Stimulated activated naive CD4-positive, alpha-beta T cell (primary cell): Measurements from ENCODE around the gene ZNF93.
"Not testable (repeated sequence)": the region's sequence is repeated elsewhere in the genome, so short reads cannot be mapped to it uniquely, and the experiment has no call there.

Experiments
- DNase-seq, 6 experiments: peaks; one replicate each; lab custom pipeline; 2025; lab: John Stamatoyannopoulos, UW

The ZNF93 gene

GRCh38 chr19:19937403-19937802 is 36.7 kb downstream of the ZNF93 start:
- DNase-seq, result no peak

GRCh38 chr19:19938449-19938848 is 37.7 kb downstream of the ZNF93 start:
- DNase-seq, result no peak

- DNase-seq, result no peak
Measured at GRCh38 chr19:19943848-19944582, 43.3 kb downstream of the ZNF93 start.

- no peak for DNase-seq
Measured at GRCh38 chr19:19944583-19944880, 43.8 kb downstream of the ZNF93 start.

- DNase-seq, result no peak
Measured at GRCh38 chr19:19946226-19946625, 45.5 kb downstream of the ZNF93 start.

- DNase-seq, result no peak
Measured at GRCh38 chr19:19948800-19949199, 48.1 kb downstream of the ZNF93 start.

- DNase-seq, result no peak
Measured at GRCh38 chr19:19955208-19955607, 54.5 kb downstream of the ZNF93 start.

GRCh38 chr19:19956434-19957075 is 55.8 kb downstream of the ZNF93 start:
- DNase-seq, result no peak

GRCh38 chr19:19957766-19958165 is 57.0 kb downstream of the ZNF93 start:
- DNase-seq, result not testable (repeated sequence)

- peak in 5 of 6 experiments; percentile 33 to 70 (median 53) for DNase-seq
Measured at GRCh38 chr19:19959151-19959799, 58.5 kb downstream of the ZNF93 start.

- DNase-seq, result no peak
Measured at GRCh38 chr19:19964416-19964815, 63.7 kb downstream of the ZNF93 start.

GRCh38 chr19:19966126-19966525 is 65.4 kb downstream of the ZNF93 start:
- DNase-seq, result not testable (repeated sequence)

GRCh38 chr19:19966862-19967261 is 66.1 kb downstream of the ZNF93 start:
- DNase-seq, result no peak
